ENCODE measurements around the gene EBF3.

DNA sequence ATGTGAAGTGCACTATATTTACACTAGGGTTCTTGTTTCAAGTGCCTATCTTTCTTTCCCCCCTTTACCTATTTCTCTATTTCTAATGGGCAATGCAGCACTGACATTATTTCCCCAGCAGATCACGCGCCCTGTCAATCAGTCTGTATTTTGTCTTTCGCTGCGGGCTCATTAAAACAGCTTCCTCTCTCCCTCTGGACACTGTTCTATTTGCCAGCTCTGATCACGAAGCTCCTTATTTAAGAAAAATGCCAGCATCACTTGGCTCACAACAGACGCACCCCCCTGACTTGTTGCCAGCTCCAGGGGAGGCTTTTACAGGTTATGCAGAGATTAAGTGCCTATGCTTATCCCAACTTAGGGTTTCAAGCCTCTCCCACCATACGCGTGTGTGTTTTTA lies 78.5 kb downstream of the EBF3 start:
- TF ChIP-seq EZH2phosphoT487 (IDR thresholded peaks at IDR 0.05; ENCODE audit: unreplicated experiment) (no peak), POLR2AphosphoS5 (IDR thresholded peaks at IDR 0.05; ENCODE audit: low read depth) (no peak), CREB1 (CRISPR knock-in tag; IDR thresholded peaks at IDR 0.05; ENCODE audit: low read depth) (no peak), JUNB (IDR thresholded peaks at IDR 0.05; ENCODE audit: unreplicated experiment) (no peak), EZH2 (IDR thresholded peaks at IDR 0.05; ENCODE audit: low read depth, unreplicated experiment) (no peak), NANOG (IDR thresholded peaks at IDR 0.05; ENCODE audit: borderline replicate concordance) (no peak), ZNF331 (CRISPR knock-in tag; IDR thresholded peaks at IDR 0.05; ENCODE audit: low read depth) (no peak), STAT1 (IDR thresholded peaks at IDR 0.05; ENCODE audit: unreplicated experiment) (no peak)
- TF ChIP-seq, protein P1, sequence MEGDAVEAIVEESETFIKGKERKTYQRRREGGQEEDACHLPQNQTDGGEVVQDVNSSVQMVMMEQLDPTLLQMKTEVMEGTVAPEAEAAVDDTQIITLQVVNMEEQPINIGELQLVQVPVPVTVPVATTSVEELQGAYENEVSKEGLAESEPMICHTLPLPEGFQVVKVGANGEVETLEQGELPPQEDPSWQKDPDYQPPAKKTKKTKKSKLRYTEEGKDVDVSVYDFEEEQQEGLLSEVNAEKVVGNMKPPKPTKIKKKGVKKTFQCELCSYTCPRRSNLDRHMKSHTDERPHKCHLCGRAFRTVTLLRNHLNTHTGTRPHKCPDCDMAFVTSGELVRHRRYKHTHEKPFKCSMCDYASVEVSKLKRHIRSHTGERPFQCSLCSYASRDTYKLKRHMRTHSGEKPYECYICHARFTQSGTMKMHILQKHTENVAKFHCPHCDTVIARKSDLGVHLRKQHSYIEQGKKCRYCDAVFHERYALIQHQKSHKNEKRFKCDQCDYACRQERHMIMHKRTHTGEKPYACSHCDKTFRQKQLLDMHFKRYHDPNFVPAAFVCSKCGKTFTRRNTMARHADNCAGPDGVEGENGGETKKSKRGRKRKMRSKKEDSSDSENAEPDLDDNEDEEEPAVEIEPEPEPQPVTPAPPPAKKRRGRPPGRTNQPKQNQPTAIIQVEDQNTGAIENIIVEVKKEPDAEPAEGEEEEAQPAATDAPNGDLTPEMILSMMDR (conservative IDR thresholded peaks at IDR 0.05; ENCODE audit: low read depth in 2 of 2): no peak
- TF ChIP-seq, protein P2, sequence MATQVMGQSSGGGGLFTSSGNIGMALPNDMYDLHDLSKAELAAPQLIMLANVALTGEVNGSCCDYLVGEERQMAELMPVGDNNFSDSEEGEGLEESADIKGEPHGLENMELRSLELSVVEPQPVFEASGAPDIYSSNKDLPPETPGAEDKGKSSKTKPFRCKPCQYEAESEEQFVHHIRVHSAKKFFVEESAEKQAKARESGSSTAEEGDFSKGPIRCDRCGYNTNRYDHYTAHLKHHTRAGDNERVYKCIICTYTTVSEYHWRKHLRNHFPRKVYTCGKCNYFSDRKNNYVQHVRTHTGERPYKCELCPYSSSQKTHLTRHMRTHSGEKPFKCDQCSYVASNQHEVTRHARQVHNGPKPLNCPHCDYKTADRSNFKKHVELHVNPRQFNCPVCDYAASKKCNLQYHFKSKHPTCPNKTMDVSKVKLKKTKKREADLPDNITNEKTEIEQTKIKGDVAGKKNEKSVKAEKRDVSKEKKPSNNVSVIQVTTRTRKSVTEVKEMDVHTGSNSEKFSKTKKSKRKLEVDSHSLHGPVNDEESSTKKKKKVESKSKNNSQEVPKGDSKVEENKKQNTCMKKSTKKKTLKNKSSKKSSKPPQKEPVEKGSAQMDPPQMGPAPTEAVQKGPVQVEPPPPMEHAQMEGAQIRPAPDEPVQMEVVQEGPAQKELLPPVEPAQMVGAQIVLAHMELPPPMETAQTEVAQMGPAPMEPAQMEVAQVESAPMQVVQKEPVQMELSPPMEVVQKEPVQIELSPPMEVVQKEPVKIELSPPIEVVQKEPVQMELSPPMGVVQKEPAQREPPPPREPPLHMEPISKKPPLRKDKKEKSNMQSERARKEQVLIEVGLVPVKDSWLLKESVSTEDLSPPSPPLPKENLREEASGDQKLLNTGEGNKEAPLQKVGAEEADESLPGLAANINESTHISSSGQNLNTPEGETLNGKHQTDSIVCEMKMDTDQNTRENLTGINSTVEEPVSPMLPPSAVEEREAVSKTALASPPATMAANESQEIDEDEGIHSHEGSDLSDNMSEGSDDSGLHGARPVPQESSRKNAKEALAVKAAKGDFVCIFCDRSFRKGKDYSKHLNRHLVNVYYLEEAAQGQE (IDR thresholded peaks at IDR 0.05; ENCODE audit: unreplicated experiment): no peak
- TF ChIP-seq, protein P3, sequence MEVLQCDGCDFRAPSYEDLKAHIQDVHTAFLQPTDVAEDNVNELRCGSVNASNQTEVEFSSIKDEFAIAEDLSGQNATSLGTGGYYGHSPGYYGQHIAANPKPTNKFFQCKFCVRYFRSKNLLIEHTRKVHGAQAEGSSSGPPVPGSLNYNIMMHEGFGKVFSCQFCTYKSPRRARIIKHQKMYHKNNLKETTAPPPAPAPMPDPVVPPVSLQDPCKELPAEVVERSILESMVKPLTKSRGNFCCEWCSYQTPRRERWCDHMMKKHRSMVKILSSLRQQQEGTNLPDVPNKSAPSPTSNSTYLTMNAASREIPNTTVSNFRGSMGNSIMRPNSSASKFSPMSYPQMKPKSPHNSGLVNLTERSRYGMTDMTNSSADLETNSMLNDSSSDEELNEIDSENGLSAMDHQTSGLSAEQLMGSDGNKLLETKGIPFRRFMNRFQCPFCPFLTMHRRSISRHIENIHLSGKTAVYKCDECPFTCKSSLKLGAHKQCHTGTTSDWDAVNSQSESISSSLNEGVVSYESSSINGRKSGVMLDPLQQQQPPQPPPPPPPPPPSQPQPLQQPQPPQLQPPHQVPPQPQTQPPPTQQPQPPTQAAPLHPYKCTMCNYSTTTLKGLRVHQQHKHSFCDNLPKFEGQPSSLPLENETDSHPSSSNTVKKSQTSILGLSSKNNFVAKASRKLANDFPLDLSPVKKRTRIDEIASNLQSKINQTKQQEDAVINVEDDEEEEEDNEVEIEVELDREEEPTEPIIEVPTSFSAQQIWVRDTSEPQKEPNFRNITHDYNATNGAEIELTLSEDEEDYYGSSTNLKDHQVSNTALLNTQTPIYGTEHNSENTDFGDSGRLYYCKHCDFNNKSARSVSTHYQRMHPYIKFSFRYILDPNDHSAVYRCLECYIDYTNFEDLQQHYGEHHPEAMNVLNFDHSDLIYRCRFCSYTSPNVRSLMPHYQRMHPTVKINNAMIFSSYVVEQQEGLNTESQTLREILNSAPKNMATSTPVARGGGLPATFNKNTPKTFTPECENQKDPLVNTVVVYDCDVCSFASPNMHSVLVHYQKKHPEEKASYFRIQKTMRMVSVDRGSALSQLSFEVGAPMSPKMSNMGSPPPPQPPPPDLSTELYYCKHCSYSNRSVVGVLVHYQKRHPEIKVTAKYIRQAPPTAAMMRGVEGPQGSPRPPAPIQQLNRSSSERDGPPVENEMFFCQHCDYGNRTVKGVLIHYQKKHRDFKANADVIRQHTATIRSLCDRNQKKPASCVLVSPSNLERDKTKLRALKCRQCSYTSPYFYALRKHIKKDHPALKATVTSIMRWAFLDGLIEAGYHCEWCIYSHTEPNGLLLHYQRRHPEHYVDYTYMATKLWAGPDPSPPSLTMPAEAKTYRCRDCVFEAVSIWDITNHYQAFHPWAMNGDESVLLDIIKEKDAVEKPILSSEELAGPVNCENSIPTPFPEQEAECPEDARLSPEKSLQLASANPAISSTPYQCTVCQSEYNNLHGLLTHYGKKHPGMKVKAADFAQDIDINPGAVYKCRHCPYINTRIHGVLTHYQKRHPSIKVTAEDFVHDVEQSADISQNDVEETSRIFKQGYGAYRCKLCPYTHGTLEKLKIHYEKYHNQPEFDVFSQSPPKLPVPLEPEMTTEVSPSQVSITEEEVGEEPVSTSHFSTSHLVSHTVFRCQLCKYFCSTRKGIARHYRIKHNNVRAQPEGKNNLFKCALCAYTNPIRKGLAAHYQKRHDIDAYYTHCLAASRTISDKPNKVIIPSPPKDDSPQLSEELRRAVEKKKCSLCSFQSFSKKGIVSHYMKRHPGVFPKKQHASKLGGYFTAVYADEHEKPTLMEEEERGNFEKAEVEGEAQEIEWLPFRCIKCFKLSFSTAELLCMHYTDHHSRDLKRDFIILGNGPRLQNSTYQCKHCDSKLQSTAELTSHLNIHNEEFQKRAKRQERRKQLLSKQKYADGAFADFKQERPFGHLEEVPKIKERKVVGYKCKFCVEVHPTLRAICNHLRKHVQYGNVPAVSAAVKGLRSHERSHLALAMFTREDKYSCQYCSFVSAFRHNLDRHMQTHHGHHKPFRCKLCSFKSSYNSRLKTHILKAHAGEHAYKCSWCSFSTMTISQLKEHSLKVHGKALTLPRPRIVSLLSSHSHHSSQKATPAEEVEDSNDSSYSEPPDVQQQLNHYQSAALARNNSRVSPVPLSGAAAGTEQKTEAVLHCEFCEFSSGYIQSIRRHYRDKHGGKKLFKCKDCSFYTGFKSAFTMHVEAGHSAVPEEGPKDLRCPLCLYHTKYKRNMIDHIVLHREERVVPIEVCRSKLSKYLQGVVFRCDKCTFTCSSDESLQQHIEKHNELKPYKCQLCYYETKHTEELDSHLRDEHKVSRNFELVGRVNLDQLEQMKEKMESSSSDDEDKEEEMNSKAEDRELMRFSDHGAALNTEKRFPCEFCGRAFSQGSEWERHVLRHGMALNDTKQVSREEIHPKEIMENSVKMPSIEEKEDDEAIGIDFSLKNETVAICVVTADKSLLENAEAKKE (CRISPR knock-in tag; IDR thresholded peaks at IDR 0.05): no peak
- TF ChIP-seq, protein P4, sequence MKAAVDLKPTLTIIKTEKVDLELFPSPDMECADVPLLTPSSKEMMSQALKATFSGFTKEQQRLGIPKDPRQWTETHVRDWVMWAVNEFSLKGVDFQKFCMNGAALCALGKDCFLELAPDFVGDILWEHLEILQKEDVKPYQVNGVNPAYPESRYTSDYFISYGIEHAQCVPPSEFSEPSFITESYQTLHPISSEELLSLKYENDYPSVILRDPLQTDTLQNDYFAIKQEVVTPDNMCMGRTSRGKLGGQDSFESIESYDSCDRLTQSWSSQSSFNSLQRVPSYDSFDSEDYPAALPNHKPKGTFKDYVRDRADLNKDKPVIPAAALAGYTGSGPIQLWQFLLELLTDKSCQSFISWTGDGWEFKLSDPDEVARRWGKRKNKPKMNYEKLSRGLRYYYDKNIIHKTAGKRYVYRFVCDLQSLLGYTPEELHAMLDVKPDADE (IDR thresholded peaks at IDR 0.05): no peak
